ENCODE data around the gene SORL1-AS1.

Gene SORL1-AS1

GRCh38 chr11:121459413-121460017 lies 6.7 kb upstream of the SORL1-AS1 start:
- Histone ChIP-seq H3K4me3 (ENCODE audit: low read length in 2 of 2) (no peak overlapping the region), H3K9me3 (ENCODE audit: control insufficient read depth, low read length) (no peaks in the 10 kb centered on the region), H3K4me1 (ENCODE audit: control insufficient read depth in 1 of 2, insufficient read depth in 2 of 2, low read length in 2 of 2) (no peaks in the 10 kb centered on the region), H3K36me3 (ENCODE audit: control insufficient read depth in 1 of 2, insufficient read depth in 2 of 2, low read length in 1 of 2) (no peaks in the 10 kb centered on the region), H3K27me3 (ENCODE audit: control insufficient read depth in 1 of 2, insufficient read depth in 2 of 2, low read length in 1 of 2) (no peaks in the 10 kb centered on the region), H3K27ac (ENCODE audit: low read depth in 1 of 2, low read length in 2 of 2) (no peak overlapping the region)
- 89 to 92% methylated on average over 7 of the region's 7 CpGs for WGBS, 2 donors
- ATAC-seq (ENCODE audit: low FRiP score) (no peak), DNase-seq (no peak)
- intact Hi-C loops (cut with DNase I), result loop anchor here in 1 of 2 donors (10.0 kb wide), 1 partner anchor 135 kb away; no protein-coding TSS in a partner anchor

DNA sequence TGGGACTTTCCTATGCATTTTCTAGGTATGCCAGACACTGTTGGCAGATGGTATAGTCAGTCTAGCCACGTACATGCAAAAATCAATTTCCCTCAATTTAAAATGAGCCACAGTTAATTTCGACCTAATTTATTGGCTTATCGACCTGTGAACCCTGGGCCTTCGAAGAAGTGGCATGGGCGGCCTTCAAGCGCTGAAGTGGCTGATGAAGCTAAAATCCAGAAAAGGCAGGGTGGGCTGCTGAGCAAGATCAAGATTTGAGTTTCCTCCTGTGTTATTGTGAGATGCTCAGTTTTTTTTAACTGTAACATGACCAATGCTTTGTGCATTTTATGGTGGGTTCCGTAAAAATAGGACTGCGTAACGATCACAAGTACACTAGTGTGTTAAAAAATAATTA lies 5.8 kb upstream of the SORL1-AS1 start:
- Histone ChIP-seq H3K4me3 (ENCODE audit: low read length in 2 of 2) (no peak overlapping the region), H3K36me3 (ENCODE audit: control insufficient read depth in 1 of 2, insufficient read depth in 2 of 2, low read length in 1 of 2) (no peaks in the 10 kb centered on the region), H3K27me3 (ENCODE audit: control insufficient read depth in 1 of 2, insufficient read depth in 2 of 2, low read length in 1 of 2) (no peaks in the 10 kb centered on the region), H3K9me3 (ENCODE audit: control insufficient read depth, low read length) (no peaks in the 10 kb centered on the region), H3K27ac (ENCODE audit: low read depth in 1 of 2, low read length in 2 of 2) (no peak overlapping the region), H3K4me1 (ENCODE audit: control insufficient read depth in 1 of 2, insufficient read depth in 2 of 2, low read length in 2 of 2) (no peaks in the 10 kb centered on the region)
- ATAC-seq (ENCODE audit: low FRiP score) (no peak), DNase-seq (no peak)
- intact Hi-C loops (cut with DNase I), result loop anchor here in 1 of 2 donors (10.0 kb wide), 1 partner anchor 134 kb away; no protein-coding TSS in a partner anchor
- WGBS, 2 donors, result 96 to 97% methylated on average over 9 of the region's 9 CpGs

- no peaks in the 10 kb centered on the region for H3K9me3 ChIP-seq (ENCODE audit: control insufficient read depth, low read length)
- DNase-seq (no peak), ATAC-seq (ENCODE audit: low FRiP score) (no peak)
- H3K4me3 ChIP-seq (ENCODE audit: low read length in 2 of 2), result no peak overlapping the region
- H3K4me1 ChIP-seq (ENCODE audit: control insufficient read depth in 1 of 2, insufficient read depth in 2 of 2, low read length in 2 of 2), result no peaks in the 10 kb centered on the region
- no peaks in the 10 kb centered on the region for H3K27me3 ChIP-seq (ENCODE audit: control insufficient read depth in 1 of 2, insufficient read depth in 2 of 2, low read length in 1 of 2)
- H3K36me3 ChIP-seq (ENCODE audit: control insufficient read depth in 1 of 2, insufficient read depth in 2 of 2, low read length in 1 of 2), result no peaks in the 10 kb centered on the region
- no peak overlapping the region for H3K27ac ChIP-seq (ENCODE audit: low read depth in 1 of 2, low read length in 2 of 2)
- intact Hi-C loops (cut with DNase I), result loop anchor here in 1 of 2 donors (10.0 kb wide), 1 partner anchor 132 kb away; no protein-coding TSS in a partner anchor
- 77 to 86% methylated on average over 11 of the region's 11 CpGs for WGBS, 2 donors
Measured at GRCh38 chr11:121456816-121457431, 4.2 kb upstream of the SORL1-AS1 start.

GRCh38 chr11:121456151-121456550 lies 3.4 kb upstream of the SORL1-AS1 start:
- no peaks in the 10 kb centered on the region for H3K9me3 ChIP-seq (ENCODE audit: control insufficient read depth, low read length)
- H3K27ac ChIP-seq (ENCODE audit: low read depth in 1 of 2, low read length in 2 of 2), result no peak overlapping the region
- no peaks in the 10 kb centered on the region for H3K4me1 ChIP-seq (ENCODE audit: control insufficient read depth in 1 of 2, insufficient read depth in 2 of 2, low read length in 2 of 2)
- intact Hi-C loops (cut with DNase I), result loop anchor here in 1 of 2 donors (10.0 kb wide), 1 partner anchor 131 kb away; no protein-coding TSS in a partner anchor
- H3K36me3 ChIP-seq (ENCODE audit: control insufficient read depth in 1 of 2, insufficient read depth in 2 of 2, low read length in 1 of 2), result no peaks in the 10 kb centered on the region
- H3K4me3 ChIP-seq (ENCODE audit: low read length in 2 of 2), result no peak overlapping the region
- DNase-seq, result no peak
- no peak for ATAC-seq (ENCODE audit: low FRiP score)
- H3K27me3 ChIP-seq (ENCODE audit: control insufficient read depth in 1 of 2, insufficient read depth in 2 of 2, low read length in 1 of 2), result no peaks in the 10 kb centered on the region
- 96 to 100% methylated on average over 2 of the region's 2 CpGs for WGBS, 2 donors

DNA sequence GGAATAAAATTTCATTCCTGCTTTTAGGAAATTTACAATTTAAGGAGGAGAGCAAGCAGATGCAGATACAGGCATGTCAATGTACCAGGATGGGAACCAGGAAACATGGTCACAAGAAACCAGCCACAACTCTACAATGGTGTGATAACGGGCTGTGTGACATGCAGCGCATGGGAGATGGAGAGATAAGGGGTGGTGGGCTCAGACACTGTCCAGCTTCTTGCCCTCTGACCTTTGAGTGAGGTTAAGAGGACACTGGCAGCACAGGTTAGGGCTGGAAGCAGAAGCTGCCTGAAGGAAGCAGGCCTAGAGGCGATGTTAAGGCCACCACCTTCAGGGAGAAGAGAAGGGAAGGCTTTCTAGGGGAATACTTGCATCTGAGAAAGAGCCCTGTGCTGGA lies 2.3 kb upstream of the SORL1-AS1 start:
- no peaks in the 10 kb centered on the region for H3K4me1 ChIP-seq (ENCODE audit: control insufficient read depth in 1 of 2, insufficient read depth in 2 of 2, low read length in 2 of 2)
- ATAC-seq (ENCODE audit: low FRiP score) (no peak), DNase-seq (no peak)
- H3K4me3 ChIP-seq (ENCODE audit: low read length in 2 of 2), result no peak overlapping the region
- WGBS, 2 donors, result 97 to 99% methylated on average over 3 of the region's 3 CpGs
- no peaks in the 10 kb centered on the region for H3K27me3 ChIP-seq (ENCODE audit: control insufficient read depth in 1 of 2, insufficient read depth in 2 of 2, low read length in 1 of 2)
- intact Hi-C loops (cut with DNase I), result loop anchor here in 1 of 2 donors (10.0 kb wide), 1 partner anchor 130 kb away; no protein-coding TSS in a partner anchor
- H3K9me3 ChIP-seq (ENCODE audit: control insufficient read depth, low read length), result no peaks in the 10 kb centered on the region
- H3K36me3 ChIP-seq (ENCODE audit: control insufficient read depth in 1 of 2, insufficient read depth in 2 of 2, low read length in 1 of 2), result no peaks in the 10 kb centered on the region
- no peak overlapping the region for H3K27ac ChIP-seq (ENCODE audit: low read depth in 1 of 2, low read length in 2 of 2)

DNA sequence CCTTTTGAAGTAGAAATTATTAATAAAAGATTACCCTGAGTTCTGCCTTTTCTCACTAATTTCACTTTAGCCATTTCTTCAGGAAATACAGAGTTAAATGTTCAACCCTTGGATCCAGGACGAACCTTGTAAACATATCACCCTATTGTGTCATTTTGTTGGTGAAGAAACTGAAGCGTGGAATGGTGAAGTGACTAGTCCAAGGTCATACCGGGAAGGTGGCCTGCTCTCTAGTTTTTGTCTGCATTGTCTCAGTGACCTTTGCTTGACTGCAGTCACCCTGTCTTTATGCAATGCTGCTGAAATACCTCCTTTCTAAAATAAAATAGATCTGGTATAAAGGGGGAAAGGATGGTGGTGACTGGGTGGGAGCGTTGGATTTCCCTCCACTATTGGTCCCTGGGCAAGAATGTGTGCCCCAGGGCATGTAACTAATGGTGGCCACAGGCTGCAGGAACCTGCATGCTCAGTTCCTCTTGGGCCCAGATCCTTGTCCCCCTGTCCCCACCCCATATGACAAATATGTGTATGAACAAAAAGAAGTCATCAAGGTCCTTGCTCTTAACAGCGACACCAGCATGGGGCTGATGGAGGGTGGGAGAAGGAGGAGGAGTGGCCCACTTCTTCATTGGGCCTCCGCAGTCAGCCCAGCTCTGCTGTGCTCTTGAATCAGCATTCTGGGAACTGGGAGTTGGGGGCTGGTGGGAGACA lies 977 bp upstream of the SORL1-AS1 start:
- no peaks in the 10 kb centered on the region for H3K36me3 ChIP-seq (ENCODE audit: control insufficient read depth in 1 of 2, insufficient read depth in 2 of 2, low read length in 1 of 2)
- intact Hi-C loops (cut with DNase I), result loop anchor here (5.0 to 10.0 kb wide), 4 partner anchors 69 to 139 kb away; no protein-coding TSS in a partner anchor
- H3K27me3 ChIP-seq (ENCODE audit: control insufficient read depth in 1 of 2, insufficient read depth in 2 of 2, low read length in 1 of 2), result no peaks in the 10 kb centered on the region
- H3K9me3 ChIP-seq (ENCODE audit: control insufficient read depth, low read length), result no peaks in the 10 kb centered on the region
- WGBS, 2 donors, result 91 to 95% methylated on average over 6 of the region's 6 CpGs
- H3K27ac ChIP-seq (ENCODE audit: low read depth in 1 of 2, low read length in 2 of 2), result no peak overlapping the region
- DNase-seq (no peak), ATAC-seq (ENCODE audit: low FRiP score) (no peak)
- no peak overlapping the region for H3K4me3 ChIP-seq (ENCODE audit: low read length in 2 of 2)
- H3K4me1 ChIP-seq (ENCODE audit: control insufficient read depth in 1 of 2, insufficient read depth in 2 of 2, low read length in 2 of 2), result no peaks in the 10 kb centered on the region

DNA sequence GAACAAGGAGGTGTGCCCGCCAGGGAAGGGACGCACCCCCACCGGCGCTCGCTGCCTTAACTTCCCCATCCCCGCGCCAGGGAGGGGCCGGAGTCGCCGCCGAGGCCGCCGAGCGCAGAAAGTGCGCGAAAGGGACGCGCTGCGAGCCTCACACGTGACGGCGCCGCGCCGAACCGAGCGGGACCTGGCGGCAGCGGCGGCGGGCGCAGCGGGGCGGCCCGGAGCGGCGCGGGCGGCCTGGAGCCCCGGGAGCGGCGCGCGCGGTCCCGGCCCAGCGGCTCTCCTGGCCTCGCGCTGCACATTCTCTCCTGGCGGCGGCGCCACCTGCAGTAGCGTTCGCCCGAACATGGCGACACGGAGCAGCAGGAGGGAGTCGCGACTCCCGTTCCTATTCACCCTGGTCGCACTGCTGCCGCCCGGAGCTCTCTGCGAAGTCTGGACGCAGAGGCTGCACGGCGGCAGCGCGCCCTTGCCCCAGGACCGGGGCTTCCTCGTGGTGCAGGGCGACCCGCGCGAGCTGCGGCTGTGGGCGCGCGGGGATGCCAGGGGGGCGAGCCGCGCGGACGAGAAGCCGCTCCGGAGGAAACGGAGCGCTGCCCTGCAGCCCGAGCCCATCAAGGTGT lies 670 bp downstream of the SORL1-AS1 start, which contains the start of gene SORL1:
Gene SORL1 (plus strand): TSS at position 329 of the 623 bp plus-strand sequence. CDS start 18 bp downstream, at position 347.
- no peaks in the 10 kb centered on the region for H3K36me3 ChIP-seq (ENCODE audit: control insufficient read depth in 1 of 2, insufficient read depth in 2 of 2, low read length in 1 of 2)
- no peaks in the 10 kb centered on the region for H3K9me3 ChIP-seq (ENCODE audit: control insufficient read depth, low read length)
- intact Hi-C loops (cut with DNase I), result loop anchor here (5.0 to 10.0 kb wide), 4 partner anchors 70 to 140 kb away; no protein-coding TSS in a partner anchor
- H3K4me1 ChIP-seq (ENCODE audit: control insufficient read depth in 1 of 2, insufficient read depth in 2 of 2, low read length in 2 of 2), result no peaks in the 10 kb centered on the region
- ATAC-seq (ENCODE audit: low FRiP score) (peak; percentile 89), DNase-seq (peak; percentile 86 to 95)
- H3K4me3 ChIP-seq (ENCODE audit: low read length in 2 of 2), result peak within 1 kb of the TSS; percentile 81 to 92
- no peak within 1 kb of the TSS for H3K27ac ChIP-seq (ENCODE audit: low read depth in 1 of 2, low read length in 2 of 2)
- WGBS, 2 donors, result 0% methylated on average over 56 to 89 of the region's 89 CpGs
- no peaks in the 10 kb centered on the region for H3K27me3 ChIP-seq (ENCODE audit: control insufficient read depth in 1 of 2, insufficient read depth in 2 of 2, low read length in 1 of 2)

DNA sequence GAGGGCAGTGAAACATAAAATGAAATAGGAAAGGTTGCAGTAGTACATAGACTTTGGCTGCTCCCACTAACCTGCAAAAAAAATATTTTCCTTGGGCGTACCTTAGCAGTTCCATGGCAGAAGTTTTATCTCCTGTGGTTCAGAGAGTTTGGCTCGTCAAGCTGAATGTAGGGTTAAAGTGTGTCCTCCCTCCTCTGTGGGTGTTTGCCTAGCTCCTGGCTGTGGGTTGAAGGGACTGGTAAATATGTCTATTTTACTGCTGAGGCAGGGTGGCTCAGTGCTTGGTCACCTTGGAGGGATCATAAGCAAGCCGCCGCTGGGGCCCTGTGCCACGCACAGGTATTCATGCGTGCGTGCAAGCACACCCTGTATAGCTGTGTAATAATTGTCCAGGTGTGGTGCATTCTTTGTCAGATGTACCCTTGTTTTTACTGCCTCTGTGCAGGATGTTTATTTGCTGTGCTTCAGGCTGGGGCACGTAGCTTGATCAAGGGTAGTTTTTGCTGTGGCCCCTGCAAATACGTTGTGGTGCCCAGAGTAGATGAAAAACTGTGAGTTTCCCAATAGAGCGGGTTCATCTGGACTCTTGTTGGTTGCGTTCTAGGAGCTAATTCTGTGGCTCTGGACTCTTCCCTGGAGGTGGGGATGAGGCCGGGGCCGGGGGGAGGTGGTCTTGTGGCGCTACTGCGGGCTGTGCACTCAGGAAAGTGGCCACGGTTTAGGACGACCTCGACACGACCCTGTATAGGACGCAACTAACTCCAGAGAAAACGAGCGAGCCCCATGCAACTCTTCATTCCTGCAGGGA lies 1.4 kb downstream of the SORL1-AS1 start:
- ATAC-seq (ENCODE audit: low FRiP score) (no peak), DNase-seq (no peak)
- H3K27me3 ChIP-seq (ENCODE audit: control insufficient read depth in 1 of 2, insufficient read depth in 2 of 2, low read length in 1 of 2), result no peaks in the 10 kb centered on the region
- 41 to 45% methylated on average over 22 of the region's 22 CpGs for WGBS, 2 donors
- H3K27ac ChIP-seq (ENCODE audit: low read depth in 1 of 2, low read length in 2 of 2), result no peak overlapping the region
- no peaks in the 10 kb centered on the region for H3K9me3 ChIP-seq (ENCODE audit: control insufficient read depth, low read length)
- H3K36me3 ChIP-seq (ENCODE audit: control insufficient read depth in 1 of 2, insufficient read depth in 2 of 2, low read length in 1 of 2), result no peaks in the 10 kb centered on the region
- H3K4me1 ChIP-seq (ENCODE audit: control insufficient read depth in 1 of 2, insufficient read depth in 2 of 2, low read length in 2 of 2), result no peaks in the 10 kb centered on the region
- intact Hi-C loops (cut with DNase I), result loop anchor here (5.0 to 10.0 kb wide), 4 partner anchors 71 to 141 kb away; no protein-coding TSS in a partner anchor
- peak overlapping the region; percentile 81 to 92 for H3K4me3 ChIP-seq (ENCODE audit: low read length in 2 of 2)

Measured in aorta (tissue), 5 donors.